Loucy (cell line): ENCODE results near the gene SIX3.
A peak's percentile ranks its signal among the peaks of the same experiment; 100 is the strongest.

Experiments
- H2AFZ ChIP-seq: fragments of 200-600 bp; sonication (generic); 2 replicates; pipeline ENCODE4 v1.6.0; 2016; ENCODE audit warnings: antibody characterized with exemption, mild to moderate bottlenecking, low read length, moderate library complexity
- H3F3A ChIP-seq: fragments of 200-600 bp; 2 replicates; pipeline ENCODE4 v1.6.0; 2016; ENCODE audit warnings: antibody characterized with exemption, low read depth, mild to moderate bottlenecking
- H3K27me3 ChIP-seq: fragments of 200-600 bp; sonication (generic); 2 replicates; pipeline ENCODE4 v1.6.1; 2014; ENCODE audit warnings: low read length, mild to moderate bottlenecking; ENCODE audit not compliant: insufficient read depth, poor library complexity, severe bottlenecking
- H3K36me3 ChIP-seq: fragments of 200-600 bp; sonication (generic); 2 replicates; pipeline ENCODE4 v1.6.1; 2016; ENCODE audit warnings: low read length; ENCODE audit not compliant: insufficient read depth
- H3K4me1 ChIP-seq: fragments of 200-600 bp; sonication (generic); 2 replicates; pipeline ENCODE4 v1.5.1; 2014; ENCODE audit warnings: low read length, mild to moderate bottlenecking; ENCODE audit not compliant: insufficient read depth, poor library complexity, severe bottlenecking
- H3K4me2 ChIP-seq: fragments of 200-600 bp; sonication (generic); 2 replicates; pipeline ENCODE4 v1.6.0; 2014; ENCODE audit warnings: antibody characterized with exemption, low read length, low read depth, mild to moderate bottlenecking; ENCODE audit not compliant: poor library complexity, severe bottlenecking
- H3K4me3 ChIP-seq: fragments of 200-600 bp; sonication (generic); 2 replicates; pipeline ENCODE4 v1.5.1; 2014; ENCODE audit warnings: low read length, mild to moderate bottlenecking, mixed read lengths; ENCODE audit not compliant: poor library complexity, severe bottlenecking
- H3K79me2 ChIP-seq: fragments of 200-600 bp; sonication (generic); 2 replicates; pipeline ENCODE4 v1.6.1; 2014; ENCODE audit warnings: low read length; ENCODE audit not compliant: insufficient read depth
- H3K9ac ChIP-seq: fragments of 200-600 bp; sonication (generic); 2 replicates; pipeline ENCODE4 v1.6.0; 2014; ENCODE audit warnings: mild to moderate bottlenecking, low read depth, low read length, moderate library complexity; ENCODE audit not compliant: poor library complexity, severe bottlenecking
- H3K9me2 ChIP-seq: fragments of 200-600 bp; sonication (generic); replicated peaks from 2 replicates; pipeline ENCODE4 v1.6.1; 2016; ENCODE audit warnings: low read depth, low read length, mixed read lengths
- H3K9me3 ChIP-seq: fragments of 200-600 bp; sonication (generic); 2 replicates; pipeline ENCODE4 v1.6.1; 2014; ENCODE audit warnings: mild to moderate bottlenecking, antibody characterized with exemption, low read length, low read depth; ENCODE audit not compliant: insufficient read depth
- H4K20me1 ChIP-seq: fragments of 200-600 bp; sonication (generic); 2 replicates; pipeline ENCODE4 v1.6.0; 2014; ENCODE audit warnings: antibody characterized with exemption, low read length, mild to moderate bottlenecking; ENCODE audit not compliant: insufficient read depth, poor library complexity, severe bottlenecking
- EZH2phosphoT487 ChIP-seq: fragments of 200-600 bp; IDR thresholded peaks from 2 replicates; pipeline ENCODE4 v1.6.1; 2018; ENCODE audit warnings: antibody characterized with exemption, mild to moderate bottlenecking, moderate library complexity, borderline replicate concordance
- TF ChIP-seq, protein P1 (sequence below): fragments of 200-600 bp; sonication (generic); conservative IDR thresholded peaks from 2 replicates; pipeline ENCODE4 v1.5.1; 2014; ENCODE audit warnings: mild to moderate bottlenecking, antibody characterized with exemption, low read length

The SIX3 gene

DNA sequence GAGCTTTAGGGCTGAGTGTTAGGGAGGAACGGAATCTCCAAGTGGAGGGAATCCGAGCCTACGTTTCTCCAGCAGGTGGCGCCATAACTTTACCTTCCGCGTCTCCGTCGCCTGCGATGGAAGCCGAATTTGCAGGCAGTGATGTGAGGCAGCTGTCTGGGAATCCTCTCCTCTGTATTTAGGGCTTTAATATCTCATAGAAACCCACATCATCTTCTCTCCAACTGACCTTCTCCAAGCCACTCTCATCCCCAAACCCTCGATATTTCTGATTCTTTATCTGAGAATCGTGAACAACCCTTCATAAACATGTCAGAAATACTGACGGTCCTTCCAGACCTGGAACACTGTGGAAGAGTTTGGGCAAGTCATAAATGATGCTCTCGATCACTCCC is 40.2 kb downstream of the SIX3 start:
- Histone ChIP-seq H3K9me3 (no peaks in the 10 kb centered on the region), H3K27me3 (no peaks in the 10 kb centered on the region), H3K9ac (no peak overlapping the region), H3K9me2 (no peaks in the 10 kb centered on the region), H2AFZ (no peak overlapping the region), H3K36me3 (no peaks in the 10 kb centered on the region), H3K4me1 (no peaks in the 10 kb centered on the region), H3K79me2 (no peaks in the 10 kb centered on the region), H4K20me1 (no peaks in the 10 kb centered on the region), H3K4me2 (no peak overlapping the region), H3F3A (no peaks in the 10 kb centered on the region), H3K4me3 (no peak overlapping the region)
- TF ChIP-seq, protein P1, sequence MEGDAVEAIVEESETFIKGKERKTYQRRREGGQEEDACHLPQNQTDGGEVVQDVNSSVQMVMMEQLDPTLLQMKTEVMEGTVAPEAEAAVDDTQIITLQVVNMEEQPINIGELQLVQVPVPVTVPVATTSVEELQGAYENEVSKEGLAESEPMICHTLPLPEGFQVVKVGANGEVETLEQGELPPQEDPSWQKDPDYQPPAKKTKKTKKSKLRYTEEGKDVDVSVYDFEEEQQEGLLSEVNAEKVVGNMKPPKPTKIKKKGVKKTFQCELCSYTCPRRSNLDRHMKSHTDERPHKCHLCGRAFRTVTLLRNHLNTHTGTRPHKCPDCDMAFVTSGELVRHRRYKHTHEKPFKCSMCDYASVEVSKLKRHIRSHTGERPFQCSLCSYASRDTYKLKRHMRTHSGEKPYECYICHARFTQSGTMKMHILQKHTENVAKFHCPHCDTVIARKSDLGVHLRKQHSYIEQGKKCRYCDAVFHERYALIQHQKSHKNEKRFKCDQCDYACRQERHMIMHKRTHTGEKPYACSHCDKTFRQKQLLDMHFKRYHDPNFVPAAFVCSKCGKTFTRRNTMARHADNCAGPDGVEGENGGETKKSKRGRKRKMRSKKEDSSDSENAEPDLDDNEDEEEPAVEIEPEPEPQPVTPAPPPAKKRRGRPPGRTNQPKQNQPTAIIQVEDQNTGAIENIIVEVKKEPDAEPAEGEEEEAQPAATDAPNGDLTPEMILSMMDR: peak; percentile 84
- TF ChIP-seq EZH2phosphoT487: no peak

DNA sequence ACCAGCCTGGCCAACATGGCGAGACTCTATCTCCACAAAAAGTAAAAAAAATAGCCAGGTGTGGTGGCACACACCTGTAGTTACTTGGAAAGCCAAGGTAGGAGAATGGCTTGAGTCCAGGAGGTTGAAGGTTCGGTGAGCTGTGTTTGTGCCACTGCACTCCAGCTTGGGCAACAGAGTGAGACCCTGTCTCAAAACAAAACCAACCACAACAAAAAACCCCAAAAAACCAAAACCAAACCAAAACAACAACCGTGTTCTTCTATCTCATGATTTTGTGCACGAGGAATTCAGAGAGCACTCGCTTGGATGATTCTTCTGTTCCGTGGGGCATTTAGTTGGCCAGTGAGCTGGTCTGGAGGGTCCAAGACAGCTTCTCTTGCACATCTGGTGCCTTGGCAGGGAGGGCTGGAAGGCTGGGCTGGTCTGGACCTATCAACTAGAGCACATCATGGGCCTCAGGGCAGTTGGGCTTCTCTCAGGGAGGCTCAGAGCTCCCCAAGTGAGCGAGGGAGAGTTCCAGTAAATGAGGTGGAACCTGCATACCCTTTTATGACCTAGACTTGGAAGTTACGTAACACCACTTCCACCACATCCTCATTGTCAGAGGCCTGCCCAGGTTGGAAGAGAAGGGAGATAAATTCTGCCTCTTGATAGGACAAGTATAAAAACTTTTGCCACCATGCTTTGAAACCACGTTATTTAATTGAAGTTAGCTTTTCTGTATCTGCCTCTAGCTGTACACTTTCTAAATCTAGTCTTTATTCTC is 42.5 kb downstream of the SIX3 start:
- Histone ChIP-seq H2AFZ (no peak overlapping the region), H3F3A (no peaks in the 10 kb centered on the region)

DNA sequence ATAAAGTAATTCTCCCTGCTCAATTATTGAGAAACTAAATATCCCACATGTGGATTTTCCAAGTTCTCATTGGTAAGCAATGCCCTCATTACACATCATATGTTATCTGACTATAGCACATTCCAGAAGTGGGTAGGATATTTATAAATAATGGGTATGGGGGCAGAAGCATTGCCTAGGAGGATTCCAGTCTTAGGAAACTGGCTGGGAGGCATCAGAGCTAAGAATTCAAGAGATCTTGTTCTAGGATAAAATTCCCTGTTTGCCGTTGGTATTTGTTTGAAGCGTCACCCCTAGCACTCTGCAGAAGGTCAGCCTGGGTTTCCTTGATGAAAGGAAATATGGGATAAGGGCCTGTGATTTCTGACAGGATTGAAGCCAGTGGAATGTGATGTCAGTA is 47.7 kb downstream of the SIX3 start:
- Histone ChIP-seq H3K9me3 (peaks cover 5% of the 10 kb centered on the region; the same call in 1 of the 2 replicates), H3K9me2 (no peaks in the 10 kb centered on the region), H3K4me1 (no peaks in the 10 kb centered on the region), H3K4me2 (no peak overlapping the region), H3K79me2 (no peaks in the 10 kb centered on the region), H3K27me3 (no peaks in the 10 kb centered on the region), H2AFZ (no peak overlapping the region), H4K20me1 (no peaks in the 10 kb centered on the region), H3K4me3 (no peak overlapping the region), H3K36me3 (no peaks in the 10 kb centered on the region), H3K9ac (no peak overlapping the region), H3F3A (no peaks in the 10 kb centered on the region)
- TF ChIP-seq, protein P1: no peak
- TF ChIP-seq EZH2phosphoT487: no peak

More for the DNA sequence above, 42.5 kb downstream of the SIX3 start:
- Histone ChIP-seq H3K4me2 (no peak overlapping the region), H3K27me3 (no peaks in the 10 kb centered on the region), H3K4me3 (no peak overlapping the region), H3K9me2 (no peaks in the 10 kb centered on the region), H3K9ac (no peak overlapping the region), H3K9me3 (0 out of 2 replicates have a peak, but pooled peaks cover 5% of the 10 kb centered on the region), H3K36me3 (no peaks in the 10 kb centered on the region), H3K79me2 (no peaks in the 10 kb centered on the region), H3K4me1 (no peaks in the 10 kb centered on the region), H4K20me1 (no peaks in the 10 kb centered on the region)
- TF ChIP-seq, protein P1: no peak
- no peak for TF ChIP-seq EZH2phosphoT487
